Breast epithelium (tissue), 3 donors: ENCODE measurements around the gene EWSR1.

ENCODE experiments used
- CTCF ChIP-seq, 3 donors: fragments of 450-650 bp; IDR thresholded peaks; one replicate each; pipeline ENCODE4 v1.5.1; 2016 to 2017; ENCODE audit warnings: antibody characterized with exemption in 3 of 3, mild to moderate bottlenecking in 3 of 3, moderate library complexity in 3 of 3
- POLR2A ChIP-seq: fragments of 450-650 bp; IDR thresholded peaks from one replicate; pipeline ENCODE4 v1.6.1; 2016; ENCODE audit warnings: antibody characterized with exemption, mild to moderate bottlenecking, moderate library complexity
- POLR2AphosphoS5 ChIP-seq, 3 donors: sonication (generic); formaldehyde crosslinking; IDR thresholded peaks; one replicate each; pipeline ENCODE4 v1.6.1; 2017; ENCODE audit warnings: antibody characterized with exemption in 3 of 3

GRCh38 chr22:29277927-29278326 lies 9.9 kb downstream of the EWSR1 start:
- TF ChIP-seq CTCF (IDR thresholded peaks at IDR 0.05) (no peak), POLR2A (no peak), POLR2AphosphoS5 (IDR thresholded peaks at IDR 0.05) (no peak)
